HCT116 (cell line): ENCODE data around the gene TIMM10B.

Source experiments
- ATF3 ChIP-seq: IDR thresholded peaks from 2 replicates; pipeline ENCODE4 v1.6.1; 2012
- CEBPB ChIP-seq: IDR thresholded peaks from 2 replicates; pipeline ENCODE4 v1.6.1; 2012; ENCODE audit warnings: low read depth
- CTCF ChIP-seq, 3 experiments: fragments of 200-600 bp in 1 of 3; sonication (generic) in 1 of 3; IDR thresholded peaks in 2 of 3; conservative IDR thresholded peaks in 1 of 3; 2 replicates each; pipeline ENCODE4 v1.5.1; 2012 to 2017; ENCODE audit warnings: low read depth in 2 of 3, low read length in 2 of 3, antibody characterized with exemption in 1 of 3, borderline replicate concordance in 1 of 3, control low read depth in 1 of 3, mild to moderate bottlenecking in 1 of 3, mixed read lengths in 1 of 3, mixed run types in 1 of 3, moderate library complexity in 1 of 3; ENCODE audit not compliant: insufficient read depth in 1 of 3
- EZH2 ChIP-seq: fragments of 200-600 bp; sonication (generic); IDR thresholded peaks from 2 replicates; pipeline ENCODE4 v1.6.1; 2017; ENCODE audit warnings: antibody characterized with exemption, mixed run types
- FOSL1 ChIP-seq: IDR thresholded peaks from 2 replicates; pipeline ENCODE4 v1.6.1; 2012; ENCODE audit warnings: low read depth
- JUND ChIP-seq: IDR thresholded peaks from 2 replicates; pipeline ENCODE4 v1.6.1; 2012
- POLR2A ChIP-seq: IDR thresholded peaks from 2 replicates; pipeline ENCODE4 v1.7.0; 2011; ENCODE audit warnings: borderline replicate concordance; ENCODE audit not compliant: insufficient read depth, insufficient read length; ENCODE audit errors: extremely low read depth
- POLR2AphosphoS5 ChIP-seq: IDR thresholded peaks from 2 replicates; pipeline ENCODE4 v1.6.1; 2011; ENCODE audit warnings: mild to moderate bottlenecking, low read depth, low read length, moderate library complexity
- RAD21 ChIP-seq: IDR thresholded peaks from 2 replicates; pipeline ENCODE4 v1.6.1; 2012; ENCODE audit warnings: low read depth, mild to moderate bottlenecking
- SIN3A ChIP-seq: IDR thresholded peaks from 2 replicates; pipeline ENCODE4 v1.6.1; 2012; ENCODE audit warnings: low read depth
- SP1 ChIP-seq: IDR thresholded peaks from 2 replicates; pipeline ENCODE4 v1.6.1; 2012; ENCODE audit warnings: low read depth
- TF ChIP-seq, protein P1 (sequence below): IDR thresholded peaks from 2 replicates; pipeline ENCODE4 v1.6.1; 2012; ENCODE audit warnings: low read depth
- TF ChIP-seq, protein P2 (sequence below): IDR thresholded peaks from 2 replicates; pipeline ENCODE4 v1.6.1; 2012

DNA sequence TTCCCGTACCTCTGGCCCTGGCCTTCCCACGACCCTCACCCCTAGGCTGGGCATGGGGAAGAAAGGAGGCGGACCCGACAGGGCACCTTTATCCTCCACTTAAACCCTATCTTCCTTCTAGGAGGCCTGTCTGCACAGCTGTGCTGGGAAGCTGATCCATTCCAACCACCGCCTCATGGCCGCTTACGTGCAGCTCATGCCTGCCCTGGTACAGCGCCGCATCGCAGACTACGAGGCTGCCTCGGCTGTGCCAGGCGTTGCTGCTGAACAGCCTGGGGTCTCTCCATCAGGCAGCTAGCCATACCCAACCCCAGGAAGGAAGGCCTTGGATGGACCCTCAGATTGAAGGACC lies 599 bp downstream of the TIMM10B start:
- TF ChIP-seq POLR2A (no peak), CTCF (IDR thresholded peaks at IDR 0.05 in 2 of 3, conservative IDR thresholded peaks at IDR 0.05 in 1 of 3; ENCODE audit: borderline replicate concordance in 1 of 3, insufficient read depth in 1 of 3, low read depth in 2 of 3, low read length in 2 of 3) (no peak), RAD21 (no peak), EZH2 (no peak), SIN3A (no peak), CEBPB (no peak), JUND (no peak), SP1 (no peak), POLR2AphosphoS5 (no peak), ATF3 (no peak), FOSL1 (no peak)
- TF ChIP-seq, protein P1, sequence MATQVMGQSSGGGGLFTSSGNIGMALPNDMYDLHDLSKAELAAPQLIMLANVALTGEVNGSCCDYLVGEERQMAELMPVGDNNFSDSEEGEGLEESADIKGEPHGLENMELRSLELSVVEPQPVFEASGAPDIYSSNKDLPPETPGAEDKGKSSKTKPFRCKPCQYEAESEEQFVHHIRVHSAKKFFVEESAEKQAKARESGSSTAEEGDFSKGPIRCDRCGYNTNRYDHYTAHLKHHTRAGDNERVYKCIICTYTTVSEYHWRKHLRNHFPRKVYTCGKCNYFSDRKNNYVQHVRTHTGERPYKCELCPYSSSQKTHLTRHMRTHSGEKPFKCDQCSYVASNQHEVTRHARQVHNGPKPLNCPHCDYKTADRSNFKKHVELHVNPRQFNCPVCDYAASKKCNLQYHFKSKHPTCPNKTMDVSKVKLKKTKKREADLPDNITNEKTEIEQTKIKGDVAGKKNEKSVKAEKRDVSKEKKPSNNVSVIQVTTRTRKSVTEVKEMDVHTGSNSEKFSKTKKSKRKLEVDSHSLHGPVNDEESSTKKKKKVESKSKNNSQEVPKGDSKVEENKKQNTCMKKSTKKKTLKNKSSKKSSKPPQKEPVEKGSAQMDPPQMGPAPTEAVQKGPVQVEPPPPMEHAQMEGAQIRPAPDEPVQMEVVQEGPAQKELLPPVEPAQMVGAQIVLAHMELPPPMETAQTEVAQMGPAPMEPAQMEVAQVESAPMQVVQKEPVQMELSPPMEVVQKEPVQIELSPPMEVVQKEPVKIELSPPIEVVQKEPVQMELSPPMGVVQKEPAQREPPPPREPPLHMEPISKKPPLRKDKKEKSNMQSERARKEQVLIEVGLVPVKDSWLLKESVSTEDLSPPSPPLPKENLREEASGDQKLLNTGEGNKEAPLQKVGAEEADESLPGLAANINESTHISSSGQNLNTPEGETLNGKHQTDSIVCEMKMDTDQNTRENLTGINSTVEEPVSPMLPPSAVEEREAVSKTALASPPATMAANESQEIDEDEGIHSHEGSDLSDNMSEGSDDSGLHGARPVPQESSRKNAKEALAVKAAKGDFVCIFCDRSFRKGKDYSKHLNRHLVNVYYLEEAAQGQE: no peak
- TF ChIP-seq, protein P2, sequence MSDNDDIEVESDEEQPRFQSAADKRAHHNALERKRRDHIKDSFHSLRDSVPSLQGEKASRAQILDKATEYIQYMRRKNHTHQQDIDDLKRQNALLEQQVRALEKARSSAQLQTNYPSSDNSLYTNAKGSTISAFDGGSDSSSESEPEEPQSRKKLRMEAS: no peak
